CD4-positive, alpha-beta T cell treated with Interleukin-1 beta for 1 hour (primary cell): ENCODE data around the gene EPHA7.

Experiments used
- DNase-seq, 2 donors: peaks; one replicate each; pipeline ENCODE4 v3.0.0-alpha.2; 2020 to 2022

The EPHA7 gene

GRCh38 chr6:93235775-93236174, 183.6 kb downstream of the EPHA7 start:
- DNase-seq: no peak

DNA sequence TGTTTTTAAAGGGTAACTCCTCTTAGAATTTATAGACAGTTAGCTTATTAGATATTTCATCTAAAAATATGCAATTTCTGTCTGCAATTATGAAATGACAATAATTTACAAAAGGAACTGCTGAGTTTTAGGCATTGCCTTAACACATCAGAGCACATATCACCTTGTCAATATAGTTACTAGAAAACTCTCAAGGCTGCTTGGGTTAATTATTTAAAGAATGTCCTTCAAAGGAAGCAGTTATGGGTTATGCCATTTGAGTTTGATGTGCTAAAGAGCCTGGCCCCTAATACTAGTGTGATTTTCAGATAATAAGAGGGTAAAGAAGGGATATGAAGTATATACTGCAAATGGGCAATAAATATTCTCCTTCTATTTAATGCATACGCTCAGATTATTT, 192.5 kb downstream of the EPHA7 start:
- DNase-seq: no peak

GRCh38 chr6:93222071-93222851, 197.1 kb downstream of the EPHA7 start:
- DNase-seq: no peak

- no peak for DNase-seq
These were observed 199.9 kb downstream of the EPHA7 start for GRCh38 chr6:93219447-93219846.

DNA sequence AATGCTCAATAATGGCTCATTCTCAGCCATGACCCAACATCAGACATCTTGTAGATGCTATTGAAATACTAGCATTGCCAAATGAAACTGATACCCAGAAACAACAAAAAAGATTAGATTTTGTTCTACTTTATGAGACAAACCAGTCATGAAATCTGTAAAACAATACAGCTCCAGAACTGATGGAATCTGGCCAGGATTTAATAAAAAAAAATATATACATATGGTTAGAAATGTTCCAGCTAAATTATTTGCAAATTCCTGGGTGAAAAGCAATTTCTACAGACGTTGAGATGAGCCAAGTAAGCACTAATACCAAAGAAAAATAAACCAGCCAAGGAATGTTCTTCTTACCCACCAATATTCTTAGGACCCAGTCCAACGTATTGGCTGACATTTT, 201.3 kb downstream of the EPHA7 start:
- no peak for DNase-seq

GRCh38 chr6:93213028-93213427, 206.3 kb downstream of the EPHA7 start:
- DNase-seq: no peak

DNA sequence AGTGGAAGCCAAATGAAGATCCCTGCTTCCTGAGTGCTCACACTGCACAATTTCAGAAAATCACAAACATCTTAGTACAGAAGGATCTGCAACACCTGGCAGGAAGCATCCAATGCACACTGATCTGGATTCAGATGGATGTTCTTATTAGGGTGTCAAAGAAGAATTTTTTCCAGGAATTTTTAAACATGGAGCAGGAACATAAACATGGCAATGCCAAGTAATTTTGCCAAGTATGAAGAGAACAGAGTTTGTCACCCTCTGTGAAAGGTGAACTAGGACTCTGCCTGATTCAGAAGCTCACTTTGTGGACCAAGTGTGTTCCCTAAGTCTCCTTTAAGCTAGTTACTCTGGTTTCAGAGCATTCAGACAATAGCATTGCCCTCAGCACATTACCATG, 208.5 kb downstream of the EPHA7 start:
- DNase-seq: no peak

DNA sequence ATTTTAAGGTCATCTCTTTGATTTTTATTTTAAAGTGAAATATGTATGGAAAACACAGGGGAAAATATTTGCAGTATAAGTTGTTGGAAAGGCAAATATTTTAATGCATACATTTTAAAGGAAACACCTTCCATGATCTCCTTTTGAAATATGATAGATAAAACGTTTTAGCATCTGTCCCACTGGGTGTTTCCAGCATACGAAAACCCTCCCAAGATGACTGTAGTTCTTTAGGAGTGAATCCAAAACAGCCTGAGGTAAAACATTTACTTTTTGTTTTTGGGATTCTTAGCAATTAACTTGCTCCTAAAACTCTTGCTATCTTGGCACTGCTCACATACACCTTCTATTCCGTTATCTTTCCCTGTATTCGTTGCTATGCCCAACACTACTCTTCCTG, 210.0 kb downstream of the EPHA7 start:
- no peak for DNase-seq

DNA sequence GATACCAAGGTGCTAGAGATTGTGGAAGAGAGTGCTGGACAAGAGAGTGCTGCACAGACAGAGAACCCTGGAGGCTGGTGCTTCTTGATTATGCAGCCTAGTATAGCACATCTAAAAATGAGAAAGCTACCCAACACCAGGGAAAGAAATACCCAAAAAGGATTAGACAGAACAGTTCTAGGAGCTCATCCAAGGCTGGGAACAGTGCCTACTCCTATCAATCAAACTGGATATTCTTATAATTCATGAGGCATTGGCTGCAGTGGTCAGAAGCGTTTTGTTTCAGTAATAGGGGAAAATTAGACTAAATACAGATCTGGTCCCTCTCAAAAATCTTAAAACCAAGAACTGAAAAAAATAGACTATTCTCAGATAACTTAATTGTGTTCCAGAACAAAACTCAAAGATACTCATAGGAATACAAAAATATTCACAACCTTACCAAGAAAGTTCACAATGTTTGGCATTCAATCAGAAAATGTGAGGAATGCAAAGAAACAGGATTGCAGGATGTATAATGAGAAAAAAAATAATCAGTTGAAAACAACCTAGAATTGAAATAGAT, 222.9 kb downstream of the EPHA7 start:
- DNase-seq: no peak

GRCh38 chr6:93194480-93194879, 224.9 kb downstream of the EPHA7 start:
- DNase-seq: no peak

GRCh38 chr6:93193868-93194267, 225.5 kb downstream of the EPHA7 start:
- no peak for DNase-seq
